ENCODE data around the gene ATP10A.

GRCh38 chr15:25897658-25898057 lies 34.5 kb upstream of the ATP10A start:
- TF ChIP-seq POLR2A (IDR thresholded peaks at IDR 0.05) (no peak), CTCF (IDR thresholded peaks at IDR 0.05) (no peak), POLR2AphosphoS5 (IDR thresholded peaks at IDR 0.05; ENCODE audit: insufficient read depth in 1 of 2, low read depth in 1 of 2) (no peak)
